HG02840 (cell line): ENCODE measurements around the gene LHX1.

Experiments
- ATAC-seq: cut with Tn5 transposase; IDR thresholded peaks from one replicate; pipeline ENCODE4 v1.9.1; 2021; ENCODE audit warnings: mild to moderate bottlenecking, moderate library complexity, moderate number of reproducible peaks; ENCODE audit not compliant: unreplicated experiment, low FRiP score

Gene LHX1

GRCh38 chr17:36921095-36921851 lies 16.0 kb upstream of the LHX1 start:
- ATAC-seq: no peak

DNA sequence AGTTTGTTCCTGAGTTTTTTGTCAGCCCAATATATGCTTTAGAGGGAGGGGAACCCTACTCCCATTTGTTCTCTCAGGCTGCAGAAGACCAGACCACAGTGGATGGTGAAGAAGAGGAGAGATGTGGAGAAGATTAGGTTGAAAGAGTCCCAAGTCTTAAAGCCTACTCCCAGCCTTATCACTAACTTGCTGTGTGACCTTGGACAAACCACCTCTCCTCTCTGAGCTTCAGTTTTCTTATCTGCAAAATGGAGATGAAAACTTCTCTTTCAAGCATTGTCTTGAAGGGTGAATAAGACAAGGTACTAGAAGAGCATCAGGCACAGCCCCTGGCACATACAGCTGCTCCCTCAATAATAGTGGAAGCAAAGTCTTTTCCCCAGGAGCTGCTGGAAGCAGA lies 15.1 kb upstream of the LHX1 start:
- ATAC-seq: no peak

DNA sequence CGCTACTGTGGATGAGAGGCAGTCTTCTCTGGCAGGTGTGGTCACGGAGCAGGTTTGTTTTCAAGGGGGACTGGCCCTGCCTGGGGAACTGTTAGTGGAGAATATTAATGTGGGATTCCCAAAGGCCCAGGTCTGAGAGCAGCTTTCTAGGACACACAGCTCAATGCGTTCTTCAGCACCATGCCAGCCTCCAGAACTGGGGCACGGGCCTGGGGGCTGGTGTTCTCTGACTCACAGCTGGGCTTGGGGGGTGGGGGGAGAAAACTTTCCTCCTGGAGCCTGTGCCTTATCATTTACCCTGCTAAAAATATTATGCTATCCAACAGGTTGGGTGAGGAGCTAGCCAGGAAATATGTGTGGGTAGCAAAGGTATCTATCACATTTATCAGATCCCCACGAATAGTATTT lies 13.5 kb upstream of the LHX1 start:
- ATAC-seq: no peak

GRCh38 chr17:36926226-36926625 lies 11.0 kb upstream of the LHX1 start:
- ATAC-seq: no peak

- no peak for ATAC-seq
Measured at GRCh38 chr17:36926701-36927100, 10.6 kb upstream of the LHX1 start.

DNA sequence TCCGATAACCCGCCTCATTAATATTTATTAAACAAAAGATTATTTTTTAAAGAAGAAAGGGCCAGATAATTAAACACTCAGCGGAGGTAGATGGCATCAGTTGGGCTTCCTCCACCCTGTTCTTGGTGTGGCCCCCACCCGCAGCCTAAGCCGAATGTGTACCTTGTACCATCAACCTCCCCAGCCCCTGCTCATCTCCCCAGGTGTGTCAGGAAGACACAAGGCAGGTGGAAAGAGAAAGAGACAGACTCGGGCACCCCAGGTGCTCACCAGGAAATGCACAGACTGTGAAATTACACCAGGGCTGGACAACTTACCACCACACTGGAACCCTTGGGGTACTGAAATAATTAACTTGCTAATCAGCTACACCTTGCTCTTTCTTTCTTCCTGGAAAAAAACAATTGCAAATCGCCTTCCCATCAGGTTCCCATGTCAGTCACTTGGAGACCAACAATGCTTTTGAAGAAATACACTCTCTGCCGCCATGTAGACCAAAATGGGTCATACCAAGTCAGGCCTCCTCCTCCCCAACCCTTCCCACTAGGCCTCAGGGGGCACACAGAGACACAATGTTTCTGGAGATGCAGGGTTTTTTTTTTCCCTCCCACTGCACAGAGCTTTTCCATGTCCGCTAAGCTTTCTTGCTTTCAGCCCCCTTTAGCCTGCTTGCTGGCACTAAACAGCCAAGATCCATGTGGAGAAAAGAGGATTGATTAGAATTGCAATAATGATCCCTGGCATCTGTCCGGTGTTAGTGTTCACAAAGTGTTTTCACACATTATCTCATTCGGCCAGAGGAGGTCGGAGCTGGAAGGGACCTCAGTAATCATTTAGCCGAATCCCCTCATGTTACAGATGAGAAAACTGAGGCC lies 8.6 kb upstream of the LHX1 start:
- no peak for ATAC-seq

- no peak for ATAC-seq
Measured at GRCh38 chr17:36929851-36930582, 7.3 kb upstream of the LHX1 start.

DNA sequence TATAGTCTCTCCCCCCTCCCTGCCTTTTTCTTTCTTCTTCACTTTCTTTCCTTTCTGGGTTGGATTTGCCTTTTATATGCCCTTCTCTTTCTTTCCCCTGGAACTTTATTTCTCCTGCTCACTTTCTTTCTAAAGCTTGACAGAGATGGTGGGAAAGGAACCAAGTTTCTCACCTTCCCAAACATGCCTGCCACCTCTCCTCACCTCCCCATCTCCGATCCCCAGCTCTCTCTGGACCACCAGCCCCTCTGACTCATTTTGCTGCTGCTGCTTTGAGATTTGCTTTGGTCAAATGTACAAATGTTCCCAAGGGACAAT lies 6.7 kb upstream of the LHX1 start:
- ATAC-seq: no peak

DNA sequence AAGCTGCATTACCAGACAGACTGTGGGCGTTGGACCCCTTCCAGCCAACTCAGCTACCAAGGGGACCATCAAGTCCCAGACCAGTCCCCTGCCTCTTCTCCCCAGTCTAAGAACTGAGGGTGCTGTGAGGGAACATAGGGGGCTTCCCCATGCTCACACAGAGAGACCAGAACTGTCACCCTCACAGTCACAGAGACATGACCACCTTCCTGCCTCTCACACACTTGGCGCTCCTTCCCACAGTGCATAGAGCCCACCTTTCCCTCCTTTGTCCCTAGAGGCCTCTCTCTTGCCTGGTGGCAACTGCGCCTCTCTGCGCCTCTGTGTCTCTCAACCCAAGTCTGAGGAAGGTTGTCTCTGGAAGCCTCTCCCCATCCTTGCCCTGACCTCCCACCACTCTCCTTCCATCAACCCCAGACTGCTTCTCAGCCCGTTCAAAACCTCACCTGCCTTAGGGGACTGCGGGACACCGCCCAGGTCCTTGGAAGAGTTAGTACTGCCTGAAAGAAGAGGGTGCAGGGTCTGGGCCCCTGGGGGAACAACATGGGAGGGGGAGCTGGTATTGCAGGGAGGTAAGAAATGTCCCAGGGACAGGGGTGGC lies 6.1 kb upstream of the LHX1 start:
- no peak for ATAC-seq

DNA sequence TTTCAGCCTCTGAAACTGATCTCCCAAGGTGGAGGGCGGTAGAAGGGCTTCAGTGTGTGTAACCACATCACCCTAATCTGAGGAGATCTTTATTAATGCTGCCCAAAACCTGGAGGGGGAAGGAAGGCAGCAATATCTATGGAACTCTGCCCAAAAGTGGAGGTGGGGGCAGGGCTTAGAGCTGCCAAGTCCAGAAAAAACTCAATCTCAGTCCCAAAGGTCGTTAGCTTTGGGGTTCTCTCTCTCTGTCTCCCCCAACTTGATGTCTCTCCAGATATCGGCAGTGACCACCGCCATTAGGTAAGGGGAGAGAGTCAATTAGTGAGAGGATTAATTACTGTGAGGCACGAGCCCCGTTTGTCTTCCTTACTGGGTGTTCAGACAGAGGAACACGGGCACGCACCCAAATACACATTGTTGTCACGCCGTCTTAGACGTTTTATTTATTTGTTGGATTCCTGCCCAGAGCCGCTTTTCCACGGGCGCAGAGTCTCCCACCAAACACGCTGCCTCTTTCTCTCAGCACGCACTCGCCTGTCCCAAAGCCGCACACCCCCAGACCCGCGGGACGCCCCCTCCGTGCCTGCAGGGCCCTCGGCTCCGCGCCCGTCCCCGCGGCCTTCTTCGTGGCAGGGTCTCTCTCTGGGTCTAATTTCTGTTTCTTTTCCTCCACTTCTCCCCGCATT lies 5.4 kb upstream of the LHX1 start:
- no peak for ATAC-seq

DNA sequence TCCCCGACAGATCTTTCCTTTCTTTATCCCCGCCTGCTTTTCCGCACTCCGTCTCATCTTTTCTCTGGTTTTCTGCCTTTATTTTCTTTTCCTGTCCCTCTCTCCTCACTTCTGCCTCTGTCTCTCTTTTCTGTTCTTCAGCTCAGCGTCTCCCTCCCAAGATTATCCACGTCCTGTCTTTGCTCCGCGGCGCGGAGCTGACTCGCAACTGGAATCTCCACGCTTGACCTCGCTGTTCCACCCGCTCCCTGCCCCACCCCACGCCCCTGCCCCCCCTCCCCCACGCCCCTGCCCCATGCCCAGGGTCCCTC lies 4.9 kb upstream of the LHX1 start:
- ATAC-seq: no peak

- no peak for ATAC-seq
Measured at GRCh38 chr17:36932694-36933511, 4.4 kb upstream of the LHX1 start.

DNA sequence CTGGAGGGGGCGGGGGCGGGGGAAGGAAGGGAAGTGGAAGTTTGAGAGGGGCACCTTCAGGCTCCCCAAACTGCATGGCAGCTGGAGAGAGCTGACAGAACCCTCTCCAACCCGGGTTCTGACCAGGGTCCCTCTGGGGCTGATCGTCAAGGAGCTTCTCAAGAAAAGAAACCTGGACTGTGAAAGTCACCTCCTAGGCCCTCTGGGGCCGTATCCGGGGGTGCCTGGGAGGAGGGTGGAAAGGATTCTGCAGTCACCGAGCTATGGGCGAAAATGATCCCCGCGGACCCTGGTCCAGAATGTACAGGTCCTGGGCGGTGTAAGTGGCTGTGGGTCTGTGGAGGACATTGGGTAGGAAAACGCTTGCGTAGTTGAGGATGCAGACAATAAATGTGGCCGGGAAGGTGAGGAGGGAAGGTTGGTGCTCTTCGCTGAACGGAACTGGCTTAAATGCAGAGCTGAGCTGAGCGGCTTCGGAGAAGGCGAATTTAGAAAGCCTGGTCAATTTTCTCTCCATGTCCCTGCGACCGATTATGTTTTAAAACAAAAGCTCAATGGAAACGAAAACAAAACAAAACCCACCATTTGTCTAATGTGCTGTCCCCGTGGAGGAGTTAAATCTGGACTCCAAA lies 3.6 kb upstream of the LHX1 start:
- ATAC-seq: no peak

DNA sequence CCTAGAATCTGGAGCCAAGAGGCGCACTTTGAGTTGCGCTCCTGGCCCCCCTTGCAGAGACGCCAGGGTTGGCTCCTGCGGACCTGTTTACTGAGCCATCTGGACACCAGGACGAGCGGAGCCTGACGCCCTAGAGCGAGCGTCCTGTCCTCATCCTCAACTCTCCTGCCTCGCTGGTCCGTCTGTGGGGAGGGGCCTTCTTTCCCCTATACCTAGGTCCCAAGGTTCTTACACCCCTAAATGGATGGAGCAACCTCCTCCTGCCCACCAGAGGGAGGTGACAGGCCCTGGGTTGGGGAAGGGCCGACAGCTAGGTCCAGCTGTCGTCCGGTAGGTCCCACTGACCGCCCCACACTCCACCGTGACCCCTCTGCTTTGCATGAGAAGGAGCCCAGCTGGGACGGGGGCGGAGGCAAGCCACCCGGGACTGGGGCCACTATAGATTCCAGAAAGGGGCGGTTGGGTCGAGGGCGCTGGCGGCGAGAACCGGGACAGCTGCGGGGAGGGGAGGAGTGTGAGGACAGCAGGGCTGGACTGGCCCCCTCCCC lies 3.1 kb upstream of the LHX1 start:
- ATAC-seq: no peak

- ATAC-seq: no peak
Measured at GRCh38 chr17:36934692-36935630, 2.3 kb upstream of the LHX1 start.

GRCh38 chr17:36935671-36936454 lies 1.4 kb upstream of the LHX1 start:
- no peak for ATAC-seq

GRCh38 chr17:36936455-36937000 lies 747 bp upstream of the LHX1 start:
- ATAC-seq: no peak
